NCI-H345 (cell line): ENCODE measurements around the gene HKDC1.
A peak's percentile ranks its signal among the peaks of the same experiment; 100 is the strongest.

Source experiments
- DNase-seq: peaks from one replicate; lab custom pipeline; 2025; lab: John Stamatoyannopoulos, UW

Gene HKDC1

GRCh38 chr10:69215405-69216171 is 4.5 kb upstream of the HKDC1 start:
- DNase-seq: no peak

GRCh38 chr10:69216577-69217118 is 3.5 kb upstream of the HKDC1 start:
- DNase-seq: no peak

GRCh38 chr10:69217119-69217754 is 2.9 kb upstream of the HKDC1 start:
- no peak for DNase-seq

GRCh38 chr10:69218831-69219230 is 1.3 kb upstream of the HKDC1 start:
- DNase-seq: no peak

GRCh38 chr10:69220507-69220906 is 375 bp downstream of the HKDC1 start:
- no peak for DNase-seq

GRCh38 chr10:69222157-69223027 is 2.3 kb downstream of the HKDC1 start:
- no peak for DNase-seq

GRCh38 chr10:69223028-69223342 is 2.9 kb downstream of the HKDC1 start:
- DNase-seq: no peak

GRCh38 chr10:69224862-69225657 is 4.9 kb downstream of the HKDC1 start:
- DNase-seq: no peak

- no peak for DNase-seq
Measured at GRCh38 chr10:69225681-69226080, 5.5 kb downstream of the HKDC1 start.

GRCh38 chr10:69226919-69227450 is 6.9 kb downstream of the HKDC1 start:
- no peak for DNase-seq

- DNase-seq: no peak
Measured at GRCh38 chr10:69228151-69228550, 8.0 kb downstream of the HKDC1 start.

- DNase-seq: no peak
Measured at GRCh38 chr10:69229616-69229916, 9.4 kb downstream of the HKDC1 start.

- no peak for DNase-seq
Measured at GRCh38 chr10:69230128-69230527, 10.0 kb downstream of the HKDC1 start.

- DNase-seq: no peak
Measured at GRCh38 chr10:69232252-69232651, 12.1 kb downstream of the HKDC1 start.

- DNase-seq: no peak
Measured at GRCh38 chr10:69232736-69233480, 12.8 kb downstream of the HKDC1 start.

GRCh38 chr10:69234447-69234846 is 14.3 kb downstream of the HKDC1 start:
- DNase-seq: no peak

- peak; percentile 66 for DNase-seq
Measured at GRCh38 chr10:69237528-69238159, 17.5 kb downstream of the HKDC1 start.

- DNase-seq: no peak
Measured at GRCh38 chr10:69239136-69239535, 19.0 kb downstream of the HKDC1 start.

- no peak for DNase-seq
Measured at GRCh38 chr10:69239816-69240434, 19.8 kb downstream of the HKDC1 start.

- DNase-seq: no peak
Measured at GRCh38 chr10:69240455-69240854, 20.3 kb downstream of the HKDC1 start.
